K562 (cell line): Measurements from ENCODE around the gene NEDD8. TPM values are rescaled to one million over a fixed set of nuclear protein-coding genes. Genes with fewer than 3 reads are reported as not detected.

Experiments
- ARID4B ChIP-seq: sonication (generic); formaldehyde crosslinking; IDR thresholded peaks from 2 replicates; pipeline ENCODE4 v1.8.0; 2022; ENCODE audit warnings: mild to moderate bottlenecking, missing genetic modification reagents
- CEBPB ChIP-seq: fragments of 450-650 bp; IDR thresholded peaks from 2 replicates; pipeline ENCODE4 v1.6.1; 2016; ENCODE audit warnings: missing genetic modification characterization, missing compliant biosample characterization
- CHD1 ChIP-seq: fragments of 200-600 bp; sonication (generic); IDR thresholded peaks from one replicate; pipeline ENCODE4 v1.6.1; 2012; ENCODE audit warnings: mild to moderate bottlenecking, moderate library complexity, low read length, inconsistent platforms
- CTBP1 ChIP-seq: fragments of 450-650 bp; IDR thresholded peaks from 2 replicates; pipeline ENCODE4 v1.6.1; 2016; ENCODE audit warnings: borderline replicate concordance
- E2F1 ChIP-seq: sonication (generic); formaldehyde crosslinking; IDR thresholded peaks from 2 replicates; pipeline ENCODE4 v1.8.1; 2023; ENCODE audit warnings: mild to moderate bottlenecking, missing genetic modification reagents, moderate library complexity
- EP400 ChIP-seq: fragments of 450-650 bp; IDR thresholded peaks from 2 replicates; pipeline ENCODE4 v1.6.1; 2017; ENCODE audit warnings: antibody characterized with exemption, mild to moderate bottlenecking, moderate library complexity
- FIP1L1 ChIP-seq: fragments of 200-400 bp; formaldehyde crosslinking; IDR thresholded peaks from 2 replicates; pipeline ENCODE4 v1.6.1; 2018; ENCODE audit warnings: mild to moderate bottlenecking, low read depth, low read length; ENCODE audit not compliant: poor library complexity, severe bottlenecking
- FOXJ2 ChIP-seq: fragments of 200-800 bp; sonication (Bioruptor generic); IDR thresholded peaks from 2 replicates; pipeline ENCODE4 v1.6.1; 2016; ENCODE audit warnings: missing genetic modification characterization, missing compliant biosample characterization
- LEF1 ChIP-seq: fragments of 450-650 bp; IDR thresholded peaks from 2 replicates; pipeline ENCODE4 v1.6.1; 2016; ENCODE audit warnings: mild to moderate bottlenecking
- MTA2 ChIP-seq: fragments of 450-650 bp; IDR thresholded peaks from 2 replicates; pipeline ENCODE4 v1.6.1; 2016; ENCODE audit warnings: low read depth
- MYBL2 ChIP-seq, 2 experiments: fragments of 450-650 bp in 1 of 2; sonication (generic) in 1 of 2; formaldehyde crosslinking in 1 of 2; IDR thresholded peaks; 2 replicates each; pipeline versions ENCODE4 v1.6.1 to v1.8.1; 2017 to 2022; ENCODE audit warnings: borderline replicate concordance in 1 of 2, inconsistent platforms in 1 of 2, low read depth in 1 of 2, mild to moderate bottlenecking in 1 of 2, missing genetic modification reagents in 1 of 2, moderate library complexity in 1 of 2
- NCOA2 ChIP-seq, 2 experiments: fragments of 450-650 bp; IDR thresholded peaks; 2 replicates each; pipeline ENCODE4 v1.6.1; 2018; ENCODE audit warnings: mild to moderate bottlenecking in 2 of 2, moderate library complexity in 1 of 2; ENCODE audit not compliant: partially characterized antibody in 2 of 2
- POLR2B ChIP-seq: fragments of 450-650 bp; IDR thresholded peaks from 2 replicates; pipeline ENCODE4 v1.6.1; 2018; ENCODE audit warnings: low read depth; ENCODE audit not compliant: partially characterized antibody
- PPARD ChIP-seq: fragments of 250-450 bp; sonication (Bioruptor Pico); IDR thresholded peaks from 2 replicates; pipeline ENCODE4 v1.8.0; 2022; ENCODE audit warnings: inconsistent platforms, mild to moderate bottlenecking, moderate library complexity
- RBM15 ChIP-seq: fragments of 200-400 bp; formaldehyde crosslinking; IDR thresholded peaks from 2 replicates; pipeline ENCODE4 v1.6.1; 2018; ENCODE audit warnings: mild to moderate bottlenecking, low read length, moderate library complexity; ENCODE audit not compliant: insufficient read depth
- SETDB1 ChIP-seq: IDR thresholded peaks from one replicate; pipeline ENCODE4 v1.6.1; 2012; ENCODE audit warnings: low read length, control low read depth, inconsistent platforms
- SMAD2 ChIP-seq: fragments of 150-350 bp; IDR thresholded peaks from 2 replicates; pipeline ENCODE4 v1.6.1; 2014; ENCODE audit warnings: low read depth, mild to moderate bottlenecking, low read length
- TRIM24 ChIP-seq, 2 experiments: fragments of 450-650 bp; IDR thresholded peaks; 2 replicates each; pipeline ENCODE4 v1.6.1; 2016
- ZBTB7A ChIP-seq: IDR thresholded peaks from 2 replicates; pipeline ENCODE4 v1.6.1; 2011; ENCODE audit warnings: low read depth, mild to moderate bottlenecking, low read length, moderate library complexity, borderline replicate concordance; ENCODE audit not compliant: control insufficient read depth
- ZNF174 ChIP-seq: fragments of 250-450 bp; sonication (Bioruptor Pico); IDR thresholded peaks from 2 replicates; pipeline ENCODE4 v1.4.0; 2020; ENCODE audit warnings: mild to moderate bottlenecking
- ZNF217 ChIP-seq: sonication (generic); formaldehyde crosslinking; IDR thresholded peaks from 2 replicates; pipeline ENCODE4 v1.8.0; 2022; ENCODE audit warnings: mild to moderate bottlenecking, missing genetic modification reagents
- ZNF23 ChIP-seq: fragments of 250-450 bp; sonication (Bioruptor Pico); IDR thresholded peaks from 2 replicates; pipeline ENCODE4 v1.4.0; 2020; ENCODE audit warnings: mild to moderate bottlenecking
- ZNF57 ChIP-seq: fragments of 450-650 bp; formaldehyde crosslinking; IDR thresholded peaks from 2 replicates; pipeline ENCODE4 v1.4.0; 2020; ENCODE audit warnings: mild to moderate bottlenecking, moderate library complexity
- ZNF79 ChIP-seq: fragments of 250-450 bp; sonication (Bioruptor Pico); IDR thresholded peaks from 2 replicates; pipeline ENCODE4 v1.4.0; 2020; ENCODE audit warnings: low read depth, mild to moderate bottlenecking, moderate library complexity
- polyA plus RNA-seq, 8 experiments: library from polyadenylated mRNA; depleted of rRNA in 4 of 8; stranded (reverse) in 5 of 8; unstranded in 3 of 8; fragments of >200 nt; fragmentation: Nextera tagmentation in 2 of 8; fragmentation: Illumina TruSeq in 1 of 8; extraction: Ambion mirVana in 2 of 8; extraction: Trizol in 1 of 8; gene quantifications; 2 replicates each; pipeline versions ENCODE4 v1.2.1 to v1.2.3, GENCODE V29; 2011 to 2014; ENCODE audit warnings: inconsistent platforms in 1 of 8, missing spikeins in 1 of 8
- total RNA-seq, 7 experiments: library from RNA; depleted of rRNA in 6 of 7; stranded (reverse); fragments of >200 nt in 6 of 7; fragmentation: Illumina TruSeq in 2 of 7; extraction: Trizol in 2 of 7; gene quantifications; 2 replicates each; pipeline versions ENCODE4 v1.2.1 to v1.2.3, GENCODE V29; 2011 to 2021; ENCODE audit warnings: low replicate concordance in 1 of 7

NEDD8 gene
- total and polyA plus RNA-seq, 9 of the 15 experiments (the other 6 are each of a cell fraction or from before 2014, with no cell fraction given), result 142 to 691 (median 260) TPM

GRCh38 chr14:24232645-24233537 is 724 bp upstream of the NEDD8 start, which contains the start of gene GMPR2 (continued):
- no peak; the same call in 1 of the 2 replicates for TF ChIP-seq CTBP1
- TF ChIP-seq SMAD2, result no peak
- TF ChIP-seq POLR2B, result peak; percentile 24
- no peak for TF ChIP-seq ZNF23 (CRISPR knock-in tag)
- TF ChIP-seq ZNF174, result no peak
- no peak for TF ChIP-seq NCOA2 (IDR thresholded peaks at IDR 0.05; ENCODE audit: partially characterized antibody in 2 of 2)
- no peak for TF ChIP-seq MTA2
- TF ChIP-seq CEBPB, result no peak
- TF ChIP-seq ZNF217 (CRISPR knock-in tag), result no peak
- TF ChIP-seq SETDB1, result no peak
- TF ChIP-seq ARID4B (CRISPR knock-in tag), result no peak
- TF ChIP-seq MYBL2 (IDR thresholded peaks at IDR 0.05; ENCODE audit: low read depth), result no peak
- no peak for TF ChIP-seq MYBL2 (CRISPR knock-in tag; IDR thresholded peaks at IDR 0.05; ENCODE audit: borderline replicate concordance)
- TF ChIP-seq RBM15, result no peak
- no peak for TF ChIP-seq FIP1L1
- no peak for TF ChIP-seq ZNF57 (CRISPR knock-in tag)
- no peak for TF ChIP-seq LEF1
- TF ChIP-seq CHD1, result no peak
- TF ChIP-seq FOXJ2 (tag), result no peak; the same call in 1 of the 2 replicates
- peak; percentile 13; the same call in 1 of the 2 replicates for TF ChIP-seq ZBTB7A
- peak; percentile 68 for TF ChIP-seq EP400
- TF ChIP-seq TRIM24 (IDR thresholded peaks at IDR 0.05), result peak in 1 of 2 experiments; percentile 63; a peak in 2 of 4 replicates
- no peak for TF ChIP-seq PPARD (CRISPR knock-in tag)
- no peak for TF ChIP-seq ZNF79
- TF ChIP-seq E2F1 (CRISPR knock-in tag), result no peak
